ENCODE results near the gene LMCD1. TPM values are rescaled to one million over a fixed set of nuclear protein-coding genes. Genes with fewer than 3 reads are reported as not detected.

LMCD1 gene
- total RNA-seq, 1 experiment from 2014 or later = 23.9 TPM

DNA sequence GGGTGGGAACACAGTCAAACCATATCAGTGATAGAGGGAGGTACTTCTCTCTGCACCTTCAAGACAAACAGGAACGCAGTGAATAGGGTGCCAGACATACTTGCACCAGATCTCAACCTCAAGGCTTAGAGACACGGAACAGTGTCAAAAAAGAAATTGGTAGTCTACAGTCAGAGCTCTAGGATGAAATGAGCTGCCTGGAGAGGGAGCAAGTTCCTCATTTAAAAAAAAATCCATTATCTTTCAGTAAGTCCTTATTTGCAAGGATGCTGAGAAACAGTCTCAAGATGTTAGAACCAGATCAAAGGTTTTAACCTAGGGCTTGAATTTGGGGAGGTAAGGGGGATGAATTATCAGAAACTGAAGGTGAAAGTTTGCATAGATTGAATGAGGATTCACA lies 20.2 kb upstream of the LMCD1 start:
- H3K27ac Mint-ChIP-seq (ENCODE audit: unreplicated experiment) = no peak overlapping the region
- H3K36me3 Mint-ChIP-seq (ENCODE audit: insufficient read depth, unreplicated experiment) = no peaks in the 10 kb centered on the region
- no peaks in the 10 kb centered on the region for H3K27me3 Mint-ChIP-seq (ENCODE audit: insufficient read depth, unreplicated experiment)
- no peak for DNase-seq
- H3K4me1 ChIP-seq = peaks cover 34% of the 10 kb centered on the region
- intact Hi-C loops (cut with micrococcal nuclease; ENCODE audit: unreplicated experiment) = loop anchor here (1.0 kb wide), 1 partner anchor 126 kb away; no protein-coding TSS in a partner anchor
- peaks cover 27% of the 10 kb centered on the region for H3K4me1 Mint-ChIP-seq (ENCODE audit: low read depth, unreplicated experiment)
- no peaks in the 10 kb centered on the region for H3K27me3 ChIP-seq (replicated peaks; ENCODE audit: control insufficient read depth, insufficient read depth, low read length)
- BruUV-seq (replicated peaks) = no TSS peak
- H3K4me3 Mint-ChIP-seq (ENCODE audit: unreplicated experiment) = no peak overlapping the region
- H3K9me3 ChIP-seq = no peaks in the 10 kb centered on the region
- TF ChIP-seq, protein P1, sequence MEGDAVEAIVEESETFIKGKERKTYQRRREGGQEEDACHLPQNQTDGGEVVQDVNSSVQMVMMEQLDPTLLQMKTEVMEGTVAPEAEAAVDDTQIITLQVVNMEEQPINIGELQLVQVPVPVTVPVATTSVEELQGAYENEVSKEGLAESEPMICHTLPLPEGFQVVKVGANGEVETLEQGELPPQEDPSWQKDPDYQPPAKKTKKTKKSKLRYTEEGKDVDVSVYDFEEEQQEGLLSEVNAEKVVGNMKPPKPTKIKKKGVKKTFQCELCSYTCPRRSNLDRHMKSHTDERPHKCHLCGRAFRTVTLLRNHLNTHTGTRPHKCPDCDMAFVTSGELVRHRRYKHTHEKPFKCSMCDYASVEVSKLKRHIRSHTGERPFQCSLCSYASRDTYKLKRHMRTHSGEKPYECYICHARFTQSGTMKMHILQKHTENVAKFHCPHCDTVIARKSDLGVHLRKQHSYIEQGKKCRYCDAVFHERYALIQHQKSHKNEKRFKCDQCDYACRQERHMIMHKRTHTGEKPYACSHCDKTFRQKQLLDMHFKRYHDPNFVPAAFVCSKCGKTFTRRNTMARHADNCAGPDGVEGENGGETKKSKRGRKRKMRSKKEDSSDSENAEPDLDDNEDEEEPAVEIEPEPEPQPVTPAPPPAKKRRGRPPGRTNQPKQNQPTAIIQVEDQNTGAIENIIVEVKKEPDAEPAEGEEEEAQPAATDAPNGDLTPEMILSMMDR (IDR thresholded peaks at IDR 0.05; ENCODE audit: insufficient read depth in 1 of 2, low read depth in 1 of 2, low read length in 1 of 2, severe bottlenecking in 1 of 2, unreplicated experiment in 1 of 2) = no peak
- no peak overlapping the region for H3K4me3 ChIP-seq (ENCODE audit: low read depth, low read length)
- no peaks in the 10 kb centered on the region for H3K36me3 ChIP-seq (ENCODE audit: control insufficient read depth, insufficient read depth, low read length)
- peaks cover 25% of the 10 kb centered on the region for H3K9me3 Mint-ChIP-seq (ENCODE audit: unreplicated experiment)
- CTCF ChIA-PET = no interaction called here
- POLR2A ChIA-PET = no interaction called here

DNA sequence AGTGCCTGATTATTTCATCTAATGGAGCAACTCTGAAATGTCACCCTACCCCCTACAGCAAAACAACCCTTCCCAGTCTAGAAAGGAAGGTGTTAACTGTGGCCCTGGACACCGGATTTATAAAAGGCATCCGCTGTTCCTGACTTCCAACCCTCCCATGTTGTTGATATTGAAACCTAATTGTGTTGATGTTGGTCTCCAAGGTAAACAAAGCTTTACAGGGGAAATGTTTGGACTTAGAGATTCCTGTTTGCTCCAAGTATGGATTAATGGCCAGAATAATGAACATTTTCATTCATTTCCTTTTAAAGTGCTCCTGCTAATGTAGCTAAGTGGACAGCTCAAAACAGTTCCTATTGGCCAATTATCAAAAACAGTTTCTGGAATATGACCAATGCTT lies 19.4 kb upstream of the LMCD1 start:
- peaks cover 36% of the 10 kb centered on the region for H3K4me1 Mint-ChIP-seq (ENCODE audit: low read depth, unreplicated experiment)
- no peaks in the 10 kb centered on the region for H3K27me3 Mint-ChIP-seq (ENCODE audit: insufficient read depth, unreplicated experiment)
- peaks cover 25% of the 10 kb centered on the region for H3K9me3 Mint-ChIP-seq (ENCODE audit: unreplicated experiment)
- H3K36me3 ChIP-seq (ENCODE audit: control insufficient read depth, insufficient read depth, low read length) = no peaks in the 10 kb centered on the region
- H3K9me3 ChIP-seq = no peaks in the 10 kb centered on the region
- DNase-seq = no peak
- no peak overlapping the region for H3K4me3 Mint-ChIP-seq (ENCODE audit: unreplicated experiment)
- H3K27ac Mint-ChIP-seq (ENCODE audit: unreplicated experiment) = no peak overlapping the region
- POLR2A ChIA-PET = no interaction called here
- peaks cover 40% of the 10 kb centered on the region for H3K4me1 ChIP-seq
- no peak overlapping the region for H3K4me3 ChIP-seq (ENCODE audit: low read depth, low read length)
- CTCF ChIA-PET = no interaction called here
- TF ChIP-seq, protein P1 (IDR thresholded peaks at IDR 0.05; ENCODE audit: insufficient read depth in 1 of 2, low read depth in 1 of 2, low read length in 1 of 2, severe bottlenecking in 1 of 2, unreplicated experiment in 1 of 2) = no peak
- no peaks in the 10 kb centered on the region for H3K27me3 ChIP-seq (replicated peaks; ENCODE audit: control insufficient read depth, insufficient read depth, low read length)
- peaks cover 5% of the 10 kb centered on the region for H3K36me3 Mint-ChIP-seq (ENCODE audit: insufficient read depth, unreplicated experiment)
- intact Hi-C loops (cut with micrococcal nuclease; ENCODE audit: unreplicated experiment) = no loop called here
- no TSS peak for BruUV-seq (replicated peaks)

DNA sequence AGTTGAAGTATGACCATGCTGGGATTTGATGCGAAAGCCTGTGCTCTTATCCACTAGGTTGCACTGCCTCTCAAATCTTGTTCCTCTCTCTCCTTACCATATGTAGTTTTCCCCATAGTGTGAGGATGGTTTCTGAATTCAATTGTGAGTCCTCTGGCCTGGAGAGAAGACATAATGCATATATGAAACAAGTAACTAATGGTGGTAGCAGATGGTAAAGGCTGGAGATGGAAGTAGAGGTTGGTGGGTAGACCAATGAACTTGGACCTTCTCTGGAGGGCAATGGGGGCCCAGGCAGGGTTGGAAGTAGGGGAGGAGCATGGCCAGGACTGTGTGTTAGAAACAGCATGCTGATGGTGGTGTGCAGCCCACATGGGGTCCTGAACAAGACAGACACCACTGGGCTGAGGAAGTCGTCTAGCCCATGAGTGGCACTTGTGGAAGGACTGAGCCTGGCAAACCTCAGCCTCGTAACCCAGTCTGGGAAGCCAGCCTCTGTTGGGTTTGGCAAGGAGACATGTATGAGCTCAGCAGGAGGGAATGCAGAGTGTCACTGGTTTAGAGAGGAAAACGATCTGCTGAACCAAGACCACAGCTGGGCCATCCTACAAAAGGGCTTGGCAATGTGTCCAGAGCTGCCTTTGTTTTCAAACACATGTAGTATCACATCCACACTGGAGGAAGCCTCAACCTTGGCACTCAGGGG lies 18.5 kb upstream of the LMCD1 start:
- H3K4me3 ChIP-seq (ENCODE audit: low read depth, low read length) = no peak overlapping the region
- H3K9me3 Mint-ChIP-seq (ENCODE audit: unreplicated experiment) = peaks cover 25% of the 10 kb centered on the region
- no peaks in the 10 kb centered on the region for H3K27me3 ChIP-seq (replicated peaks; ENCODE audit: control insufficient read depth, insufficient read depth, low read length)
- BruUV-seq (replicated peaks) = no TSS peak
- H3K4me1 ChIP-seq = peaks cover 49% of the 10 kb centered on the region
- TF ChIP-seq, protein P1 (IDR thresholded peaks at IDR 0.05; ENCODE audit: insufficient read depth in 1 of 2, low read depth in 1 of 2, low read length in 1 of 2, severe bottlenecking in 1 of 2, unreplicated experiment in 1 of 2) = no peak
- no peaks in the 10 kb centered on the region for H3K27me3 Mint-ChIP-seq (ENCODE audit: insufficient read depth, unreplicated experiment)
- intact Hi-C loops (cut with micrococcal nuclease; ENCODE audit: unreplicated experiment) = no loop called here
- DNase-seq = no peak
- peaks cover 6% of the 10 kb centered on the region for H3K36me3 Mint-ChIP-seq (ENCODE audit: insufficient read depth, unreplicated experiment)
- H3K9me3 ChIP-seq = no peaks in the 10 kb centered on the region
- H3K36me3 ChIP-seq (ENCODE audit: control insufficient read depth, insufficient read depth, low read length) = no peaks in the 10 kb centered on the region
- H3K27ac Mint-ChIP-seq (ENCODE audit: unreplicated experiment) = no peak overlapping the region
- POLR2A ChIA-PET = no interaction called here
- H3K4me3 Mint-ChIP-seq (ENCODE audit: unreplicated experiment) = no peak overlapping the region
- peaks cover 36% of the 10 kb centered on the region for H3K4me1 Mint-ChIP-seq (ENCODE audit: low read depth, unreplicated experiment)
- CTCF ChIA-PET = no interaction called here
